Activated naive CD4-positive, alpha-beta T cell treated with anti-CD3 and anti-CD28 coated beads, Interleukin-2, amount 50 U/mL, for 16 hours (primary cell): Measurements from ENCODE around the gene ROR2.
"Not testable (repeated sequence)": the region's sequence is repeated elsewhere in the genome, so short reads cannot be mapped to it uniquely, and the experiment has no call there.

Experiments
- DNase-seq: peaks from one replicate; pipeline ENCODE4 v3.0.0-alpha.2; 2020

ROR2 gene

DNA sequence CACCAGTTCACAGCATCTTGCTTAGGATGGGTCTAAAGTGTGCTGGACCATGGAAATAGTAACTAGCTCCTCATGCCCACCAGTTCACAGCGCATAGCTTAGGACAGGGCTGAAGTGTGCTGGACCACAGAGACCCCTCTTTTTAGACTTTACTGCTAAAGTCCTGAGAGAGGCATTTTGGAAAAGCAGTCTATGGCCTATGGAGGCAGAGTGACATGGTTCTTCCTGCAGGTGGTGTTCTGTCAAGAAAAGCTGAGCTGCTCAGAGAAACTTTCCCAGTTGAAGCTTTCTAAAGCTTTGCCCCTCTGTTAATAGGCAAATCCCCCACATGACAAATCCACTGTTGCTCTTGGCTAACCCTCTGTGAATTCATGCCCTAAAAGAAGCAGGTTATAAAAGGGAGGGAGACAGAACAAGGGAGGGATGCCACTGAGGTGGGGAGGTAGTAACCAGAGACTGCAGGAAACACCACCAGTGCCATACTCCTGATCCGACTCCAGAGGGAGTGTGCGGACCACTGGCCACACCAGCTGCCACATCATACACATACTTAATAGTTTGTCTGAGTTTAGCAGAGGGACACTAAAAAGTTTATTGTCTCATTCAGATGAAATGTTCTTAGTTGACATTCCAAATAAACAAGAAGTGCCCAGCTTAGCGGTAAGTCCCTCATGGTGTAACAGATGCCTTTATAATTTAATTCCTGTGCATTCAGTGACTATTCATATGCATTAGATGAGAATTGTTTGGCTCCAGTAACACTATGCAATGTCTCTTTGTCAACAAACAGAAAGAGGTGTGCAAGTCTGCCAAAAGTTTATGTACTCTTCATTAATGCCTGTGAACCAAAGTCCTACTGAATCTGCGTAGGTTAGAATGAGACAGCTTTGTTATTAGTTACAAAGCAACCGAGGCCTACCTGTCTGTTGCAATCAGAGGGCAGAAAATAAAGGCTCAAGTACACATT, 290.2 kb downstream of the ROR2 start:
- no peak for DNase-seq

DNA sequence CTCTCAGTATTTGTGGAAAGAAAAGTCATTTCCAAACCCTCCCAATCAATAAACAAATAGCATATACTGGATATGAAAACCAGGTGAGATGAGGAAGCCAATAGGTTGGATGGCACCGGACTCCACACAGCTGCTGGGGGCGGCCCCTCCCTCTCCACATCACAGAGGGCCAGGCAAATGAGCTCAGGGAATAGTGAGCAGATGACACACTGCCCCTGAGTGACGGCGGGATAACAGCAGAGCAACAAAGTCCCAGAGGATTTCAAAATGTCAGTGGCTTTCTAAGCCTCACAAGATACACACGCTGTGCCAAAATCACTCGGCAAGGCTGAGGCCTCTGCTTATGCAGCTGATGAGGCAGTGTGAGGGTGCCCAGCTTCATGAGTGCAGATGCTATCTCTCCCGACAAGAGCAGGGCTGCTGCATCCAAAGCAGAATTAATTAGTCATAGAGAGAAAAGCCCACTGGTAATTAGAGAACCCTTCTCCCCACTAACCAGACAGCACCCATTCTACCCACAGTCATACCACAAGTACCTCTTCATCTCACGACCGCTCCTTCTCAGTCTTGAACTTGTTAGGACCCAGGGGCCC, 291.4 kb downstream of the ROR2 start:
- DNase-seq, result no peak

DNA sequence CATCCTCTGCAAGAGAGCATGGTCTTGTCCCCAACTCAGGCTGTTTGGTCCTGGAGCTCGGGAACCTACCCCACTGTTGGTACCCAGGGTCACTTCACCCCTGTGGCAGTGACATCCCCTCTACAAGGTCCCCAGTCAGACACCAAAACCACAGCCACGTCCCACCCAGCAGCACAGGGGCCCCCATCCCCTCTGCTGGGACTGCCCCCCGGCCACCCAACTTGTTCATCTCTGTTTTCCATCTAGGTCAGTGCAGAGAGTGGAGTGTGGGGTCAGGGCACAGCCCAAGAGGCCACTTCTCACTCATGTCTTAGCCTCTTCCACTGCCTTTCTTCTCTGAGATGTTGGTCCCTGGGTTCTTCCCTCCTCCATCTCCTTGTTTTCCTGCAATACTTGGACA, 292.5 kb downstream of the ROR2 start:
- DNase-seq, result no peak

DNA sequence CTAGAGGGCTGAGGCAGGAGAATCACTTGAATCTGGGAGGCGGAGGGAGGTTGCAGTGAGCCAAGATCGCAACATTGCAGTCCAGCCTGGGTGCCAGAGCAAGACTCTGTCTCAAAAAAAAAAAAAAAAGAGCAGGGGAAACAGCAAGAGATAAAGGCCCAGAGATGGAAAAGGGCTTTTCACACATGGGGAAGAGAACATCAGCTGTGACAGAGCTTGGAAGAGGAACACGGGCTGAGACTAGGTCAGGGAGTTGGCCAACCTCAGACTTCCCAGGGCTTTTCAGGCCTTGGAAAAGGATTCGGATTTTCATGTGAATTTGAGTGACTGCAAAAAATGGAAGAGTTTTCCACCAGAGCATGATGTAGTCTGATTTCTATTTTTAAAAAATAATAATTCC, 294.4 kb downstream of the ROR2 start:
- DNase-seq, result no peak

DNA sequence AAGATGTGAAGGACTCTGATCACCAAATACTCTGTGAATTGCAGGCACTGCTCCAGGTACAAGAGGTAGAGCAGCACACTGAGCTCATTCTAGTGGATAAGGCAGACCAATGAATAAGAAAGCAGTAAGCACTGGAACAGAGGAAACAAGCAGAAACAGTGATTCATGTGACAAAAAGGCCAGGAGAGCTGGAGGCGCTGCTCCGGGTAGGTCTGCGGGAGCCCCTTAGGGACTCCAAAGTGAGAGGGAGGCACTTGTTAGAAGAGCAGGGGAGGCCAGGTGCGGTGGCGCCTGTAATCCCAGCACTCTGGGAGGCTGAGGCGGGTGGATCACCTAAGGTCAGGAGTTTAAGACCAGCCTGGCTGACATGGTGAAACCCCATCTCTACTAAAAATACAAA, 294.8 kb downstream of the ROR2 start:
- no peak for DNase-seq

DNA sequence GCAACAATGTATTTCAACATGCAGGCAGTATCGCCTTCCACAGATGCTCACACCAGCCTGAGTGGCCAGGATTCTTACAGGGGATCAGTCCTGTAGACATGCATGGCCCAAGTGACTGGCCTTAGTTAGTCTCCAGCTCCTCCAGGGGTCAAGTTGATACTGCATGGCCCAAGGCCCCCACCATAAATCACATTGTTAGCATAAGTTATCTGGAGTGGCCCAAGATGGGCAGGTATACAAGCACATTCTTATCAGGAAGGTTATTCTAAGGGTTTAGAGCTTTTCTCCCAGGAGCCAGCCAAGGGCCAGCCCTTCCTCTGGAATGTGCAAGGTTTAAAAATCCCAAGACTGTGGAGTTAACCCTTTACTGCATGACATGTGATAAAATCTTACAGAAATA, 295.5 kb downstream of the ROR2 start:
- DNase-seq, result no peak

DNA sequence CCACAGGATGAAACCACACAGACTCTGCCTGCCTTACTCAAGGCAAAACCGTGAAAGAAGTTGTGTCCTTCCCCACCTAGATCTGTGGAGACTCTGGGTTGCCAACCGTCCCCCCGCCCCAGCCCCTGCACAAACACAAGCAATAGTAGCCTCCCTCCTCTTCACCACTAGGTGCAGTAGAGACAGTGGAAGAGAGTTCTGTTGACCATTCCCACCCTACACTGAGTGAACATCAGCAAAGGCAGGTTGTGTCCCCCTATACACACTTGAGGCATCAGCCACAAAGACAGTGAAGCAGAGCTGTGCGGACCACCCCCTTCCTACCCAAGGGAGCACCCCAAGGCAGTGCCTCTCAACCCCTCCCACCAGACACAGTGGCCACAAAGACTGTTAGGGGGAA, 302.7 kb downstream of the ROR2 start:
- no peak for DNase-seq

DNA sequence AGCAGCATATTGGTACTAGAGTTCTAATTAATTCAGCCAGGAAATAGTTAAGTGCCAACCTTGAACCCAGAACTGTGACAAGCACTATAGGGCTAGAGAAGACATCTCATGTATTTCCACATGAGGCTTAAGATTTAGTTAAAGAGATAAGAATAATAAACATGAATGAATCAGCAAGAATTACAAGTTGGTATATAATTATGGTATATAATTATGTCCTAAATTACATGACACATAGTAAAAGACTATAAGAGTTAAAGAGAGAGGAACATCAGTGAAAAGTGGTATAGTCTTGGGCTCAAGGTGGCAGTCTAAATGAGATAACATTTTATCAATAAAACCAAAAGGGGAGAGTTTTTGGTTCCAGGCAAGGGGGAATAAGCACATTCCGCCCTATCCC, 303.3 kb downstream of the ROR2 start:
- no peak for DNase-seq

DNA sequence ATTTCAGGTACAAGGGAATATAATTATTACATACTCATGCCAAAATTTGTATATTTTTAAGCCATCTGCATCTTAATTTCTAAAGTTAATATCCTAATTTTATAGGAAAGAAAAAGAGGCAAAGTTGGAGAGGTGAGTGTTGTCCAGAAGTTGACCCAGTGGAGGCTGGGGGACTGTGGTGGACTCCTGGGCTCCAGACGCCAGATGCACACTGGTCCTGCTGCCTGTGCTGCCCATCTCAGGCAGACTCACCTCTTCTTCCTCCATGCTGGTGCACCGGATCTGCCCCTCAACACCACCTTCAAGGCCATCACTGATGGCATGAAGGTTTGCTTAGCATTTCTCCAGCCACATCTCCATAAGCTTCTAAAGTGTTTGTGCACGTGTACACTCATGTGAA, 305.6 kb downstream of the ROR2 start:
- DNase-seq, result no peak

DNA sequence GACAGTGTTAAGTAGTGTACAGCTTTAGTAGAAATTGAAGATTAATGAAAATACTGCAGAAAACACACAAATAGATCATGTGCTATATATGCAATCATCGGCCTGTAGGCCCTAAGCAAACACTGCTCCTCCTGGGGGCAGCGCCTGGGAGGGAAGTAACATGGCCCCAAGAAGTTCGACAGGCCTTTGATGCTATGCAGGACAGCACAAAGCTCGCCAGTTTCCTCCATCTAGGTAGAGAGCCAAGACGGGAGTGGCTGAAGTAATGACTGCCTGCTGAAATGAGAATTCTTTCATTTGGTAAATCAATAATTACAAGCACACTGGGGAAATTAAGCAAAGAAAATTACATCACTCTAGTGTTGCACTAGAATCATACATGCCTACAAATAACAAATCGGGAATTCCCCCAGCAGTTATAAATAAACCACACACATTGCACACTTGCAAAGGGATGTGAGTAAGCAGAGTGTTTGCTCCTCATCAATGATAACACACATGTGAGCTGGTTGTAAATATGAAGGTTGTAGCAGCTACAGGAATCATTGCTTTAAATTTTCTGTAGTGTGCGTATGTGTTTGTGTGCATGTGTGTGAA, 306.4 kb downstream of the ROR2 start:
- DNase-seq, result no peak

DNA sequence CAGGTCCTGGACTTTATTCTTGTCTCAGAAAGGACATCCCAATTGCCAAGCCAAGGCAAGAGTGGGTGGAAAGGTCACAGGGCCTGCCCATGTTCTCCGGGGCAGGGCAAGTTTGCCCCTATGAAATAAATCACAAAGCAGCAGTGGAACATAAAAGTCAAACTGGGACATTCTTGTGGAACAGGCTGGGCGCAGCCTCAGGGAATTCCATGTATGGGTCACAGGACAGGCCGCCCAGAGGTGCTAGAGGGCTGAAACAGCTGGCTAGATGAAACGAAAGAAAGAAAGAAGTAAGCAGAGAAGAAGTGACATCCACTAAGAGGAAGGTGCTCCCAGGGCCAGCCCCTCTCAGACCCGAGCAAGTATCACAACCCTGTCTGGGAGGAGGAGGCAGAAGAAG, 307.3 kb downstream of the ROR2 start:
- DNase-seq, result no peak

DNA sequence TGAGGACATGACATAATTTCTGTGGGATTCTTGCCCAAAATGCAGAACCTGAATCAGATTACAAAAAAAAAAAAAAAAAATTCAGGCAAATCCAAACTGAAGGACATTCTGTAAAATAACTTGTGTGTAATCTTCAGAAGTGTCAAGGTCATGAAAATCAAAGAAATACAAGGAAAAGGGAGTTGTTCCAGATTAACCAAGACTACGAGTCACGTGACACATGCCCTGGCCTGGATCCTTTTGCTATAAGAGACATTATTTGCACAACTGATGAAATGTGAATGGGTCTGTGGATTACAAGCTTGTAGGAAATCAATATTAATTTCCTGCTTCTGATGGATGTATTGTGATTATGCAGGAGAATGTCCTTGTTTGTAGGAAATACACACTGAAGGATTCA, 309.6 kb downstream of the ROR2 start:
- DNase-seq, result no peak

DNA sequence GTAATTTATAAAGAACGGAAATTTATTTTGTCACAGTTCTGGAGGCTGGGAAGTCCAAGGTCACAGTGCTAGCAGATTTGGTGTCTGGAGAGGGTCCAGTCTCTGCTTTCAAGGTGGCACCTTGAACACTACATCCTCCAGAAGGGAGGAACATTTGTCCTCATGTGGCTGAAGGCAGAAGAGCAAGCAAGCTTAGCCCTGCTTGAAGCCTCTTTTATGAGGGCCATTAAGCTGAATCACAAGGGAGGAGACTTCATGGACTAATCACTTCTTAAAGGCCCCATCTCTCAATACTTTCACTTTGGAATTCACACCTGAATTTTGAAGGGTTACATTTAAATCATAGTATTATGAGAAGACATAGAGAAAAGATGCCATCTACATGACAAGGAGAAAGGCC, 311.0 kb downstream of the ROR2 start:
- DNase-seq, result no peak

DNA sequence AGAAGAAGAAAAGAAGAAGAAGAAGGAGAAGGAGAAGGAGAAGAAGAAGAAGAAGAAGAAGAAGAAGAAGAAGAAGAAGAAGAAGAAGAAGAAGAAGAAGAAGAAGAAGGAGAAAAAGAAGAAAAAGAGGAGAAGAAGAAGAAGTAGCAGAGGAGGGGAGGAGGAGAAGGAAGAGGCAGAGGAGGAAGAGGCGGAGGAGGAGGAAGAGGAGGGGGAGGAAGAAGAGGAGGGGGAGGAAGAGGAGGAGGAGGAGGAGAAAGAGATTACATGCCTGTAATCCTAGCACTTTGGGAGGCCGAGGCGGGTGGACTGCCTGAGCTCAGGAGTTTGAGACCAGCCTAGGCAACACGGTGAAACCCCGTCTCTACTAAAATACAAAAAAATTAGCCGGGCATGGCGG, 315.2 kb downstream of the ROR2 start:
- not testable (repeated sequence) for DNase-seq

DNA sequence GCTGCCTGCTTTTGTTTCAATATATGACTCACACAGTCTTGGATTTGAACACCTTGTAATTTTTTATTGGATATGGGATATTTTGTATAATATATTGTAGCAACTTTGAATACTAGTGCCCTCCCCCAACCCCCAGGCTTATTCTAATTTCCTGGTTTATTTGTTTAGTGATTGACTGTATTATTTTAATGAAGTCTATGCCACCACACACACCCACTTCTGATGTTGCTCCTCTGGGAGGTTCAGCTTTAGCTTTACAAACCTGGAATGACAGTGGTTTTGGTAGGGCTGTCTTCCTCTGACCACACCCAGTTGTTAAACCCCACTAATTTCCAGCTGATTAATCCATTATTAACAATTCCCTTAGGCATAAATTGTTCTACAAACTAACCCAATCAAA, 320.3 kb downstream of the ROR2 start:
- DNase-seq, result no peak

DNA sequence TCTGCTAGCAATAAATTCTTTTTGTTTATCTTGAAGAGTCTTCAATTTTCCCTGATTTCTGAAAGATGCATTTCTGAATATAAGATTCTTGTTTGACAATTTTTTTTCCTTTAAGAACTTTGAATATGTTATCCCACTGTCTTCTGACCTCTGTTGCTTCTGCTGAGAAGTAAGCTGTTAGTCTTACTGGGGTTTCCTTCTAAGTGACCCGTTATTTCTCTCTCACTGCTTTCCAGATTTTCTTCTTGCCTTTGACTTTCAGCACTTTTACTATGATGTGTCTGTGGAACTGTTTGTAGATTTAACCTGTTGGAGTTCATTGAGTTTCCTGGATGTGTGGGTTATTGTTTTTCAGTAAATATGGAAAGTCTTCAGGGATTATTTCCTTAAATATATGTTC, 321.1 kb downstream of the ROR2 start:
- DNase-seq, result no peak

DNA sequence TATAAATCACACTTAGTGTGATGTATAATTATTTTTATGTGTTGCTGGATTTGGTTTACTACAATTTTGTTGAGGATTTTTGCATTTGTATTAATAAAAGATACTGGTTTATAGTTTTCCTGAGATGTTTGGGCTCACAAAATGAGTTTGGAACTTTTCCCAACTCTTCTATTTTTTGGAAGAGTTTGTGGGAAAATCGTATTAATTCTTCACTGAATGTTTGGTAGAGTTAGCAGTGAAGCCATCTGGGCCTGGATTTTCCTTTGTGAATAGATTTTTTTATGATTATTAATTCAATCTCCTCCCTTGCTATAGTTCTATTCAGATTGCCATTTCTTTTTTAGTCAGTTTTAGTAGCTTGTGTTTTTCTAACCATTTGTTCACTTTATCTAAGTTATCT, 324.7 kb downstream of the ROR2 start:
- no peak for DNase-seq

DNA sequence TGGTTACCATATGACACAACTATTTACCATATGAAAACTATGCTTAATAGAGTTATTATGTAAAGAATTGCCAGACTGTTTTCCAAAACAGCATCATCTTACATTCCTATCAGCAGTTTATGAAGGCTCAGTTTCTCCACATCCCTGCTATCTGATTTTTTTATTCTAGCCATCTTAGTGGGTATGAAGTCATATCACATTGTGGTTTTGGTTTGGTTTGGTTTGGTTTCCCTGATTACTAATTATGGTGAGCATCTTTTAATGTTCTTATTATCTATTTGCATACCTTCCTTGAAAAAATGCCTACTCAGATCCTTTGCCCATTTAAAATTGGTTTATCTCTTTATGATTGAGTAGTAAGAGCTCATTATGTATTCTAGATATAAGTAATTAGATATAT, 327.0 kb downstream of the ROR2 start:
- no peak for DNase-seq

DNA sequence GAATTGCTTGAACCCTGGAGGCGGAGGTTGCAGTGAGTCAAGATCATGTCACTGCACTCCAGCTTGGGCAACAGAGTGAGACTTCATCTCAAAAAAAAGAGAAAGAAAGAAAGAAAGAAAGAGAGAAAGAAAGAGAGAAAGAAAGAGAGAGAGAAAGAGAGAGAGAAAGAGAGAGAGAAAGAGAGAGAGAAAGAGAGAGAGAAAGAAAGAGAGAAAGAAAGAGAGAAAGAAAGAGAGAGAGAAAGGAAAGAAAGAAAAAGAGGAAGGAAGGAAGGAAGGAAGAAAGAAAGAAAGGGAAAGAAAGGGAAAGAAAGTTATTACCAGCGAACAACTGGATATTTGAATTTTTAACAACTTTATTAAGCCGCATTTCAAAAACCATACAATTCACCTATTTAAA, 327.9 kb downstream of the ROR2 start:
- DNase-seq, result not testable (repeated sequence)

DNA sequence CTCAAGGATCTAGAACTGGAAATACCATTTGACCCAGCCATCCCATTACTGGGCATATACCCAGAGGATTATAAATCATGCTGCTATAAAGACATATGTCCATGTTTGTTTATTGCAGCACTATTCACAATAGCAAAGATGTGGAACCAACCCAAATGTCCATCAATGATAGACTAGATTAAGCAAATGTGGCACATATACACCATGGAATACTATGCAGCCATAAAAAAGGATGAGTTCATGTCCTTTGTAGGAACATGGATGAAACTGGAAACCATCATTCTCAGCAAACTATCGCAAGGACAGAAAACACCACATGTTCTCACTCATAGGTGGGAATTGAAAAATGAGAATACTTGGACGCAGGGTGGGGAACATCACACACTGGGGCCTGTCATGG, 336.0 kb downstream of the ROR2 start:
- not testable (repeated sequence) for DNase-seq

DNA sequence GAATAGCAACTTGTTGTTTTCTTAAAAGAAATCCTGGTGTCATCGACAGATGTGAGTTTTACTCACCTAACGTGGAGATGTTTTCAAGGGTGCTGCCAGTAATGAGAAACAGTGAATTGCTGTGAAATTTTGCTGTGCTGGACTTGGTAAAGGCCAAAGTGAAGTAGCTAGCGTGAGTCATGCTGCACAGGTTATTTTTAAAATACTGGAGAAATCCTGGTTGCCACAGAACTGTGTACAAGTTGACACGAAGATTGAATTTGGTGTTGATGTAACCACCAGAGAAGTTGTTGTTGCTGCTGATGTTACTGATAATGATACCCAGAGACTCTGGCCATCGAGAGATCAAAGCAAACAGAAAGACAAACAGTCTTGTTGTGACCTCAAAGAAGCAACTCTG, 338.4 kb downstream of the ROR2 start:
- DNase-seq, result no peak

DNA sequence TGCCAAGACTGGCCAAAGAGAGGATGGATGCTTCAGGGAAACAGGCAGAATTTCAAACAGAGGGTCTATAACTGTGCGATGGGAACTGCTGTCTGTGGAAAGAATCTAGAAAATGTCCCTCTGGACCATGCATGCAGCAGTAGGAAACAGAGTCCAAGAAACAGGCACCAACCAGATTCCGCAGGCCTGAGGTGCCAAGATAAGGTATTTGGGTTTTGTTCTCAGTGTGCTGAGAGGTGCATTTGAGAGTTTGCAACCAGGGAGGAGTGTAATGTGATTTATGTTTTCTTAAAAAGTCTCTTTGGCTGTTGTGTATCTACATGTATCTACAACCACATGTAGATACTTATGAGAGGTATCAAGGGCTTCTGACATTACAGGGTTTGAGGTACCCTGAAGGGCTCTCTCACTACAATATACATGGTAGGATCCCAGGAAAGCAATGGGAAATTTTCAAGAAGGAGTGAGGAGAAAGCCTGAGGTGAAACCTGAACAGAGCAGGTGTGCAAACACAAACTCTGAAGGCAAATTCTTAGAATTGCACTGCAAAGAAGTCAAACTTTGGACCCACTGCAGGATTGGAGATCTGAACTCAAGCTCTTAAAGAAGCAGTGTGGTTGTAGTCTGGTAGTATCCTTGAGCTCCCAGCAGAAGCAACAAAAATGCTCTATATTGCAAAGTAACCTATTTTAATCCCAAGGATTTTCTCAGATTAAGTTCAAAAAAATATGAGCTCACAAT, 343.6 kb downstream of the ROR2 start:
- no peak for DNase-seq

DNA sequence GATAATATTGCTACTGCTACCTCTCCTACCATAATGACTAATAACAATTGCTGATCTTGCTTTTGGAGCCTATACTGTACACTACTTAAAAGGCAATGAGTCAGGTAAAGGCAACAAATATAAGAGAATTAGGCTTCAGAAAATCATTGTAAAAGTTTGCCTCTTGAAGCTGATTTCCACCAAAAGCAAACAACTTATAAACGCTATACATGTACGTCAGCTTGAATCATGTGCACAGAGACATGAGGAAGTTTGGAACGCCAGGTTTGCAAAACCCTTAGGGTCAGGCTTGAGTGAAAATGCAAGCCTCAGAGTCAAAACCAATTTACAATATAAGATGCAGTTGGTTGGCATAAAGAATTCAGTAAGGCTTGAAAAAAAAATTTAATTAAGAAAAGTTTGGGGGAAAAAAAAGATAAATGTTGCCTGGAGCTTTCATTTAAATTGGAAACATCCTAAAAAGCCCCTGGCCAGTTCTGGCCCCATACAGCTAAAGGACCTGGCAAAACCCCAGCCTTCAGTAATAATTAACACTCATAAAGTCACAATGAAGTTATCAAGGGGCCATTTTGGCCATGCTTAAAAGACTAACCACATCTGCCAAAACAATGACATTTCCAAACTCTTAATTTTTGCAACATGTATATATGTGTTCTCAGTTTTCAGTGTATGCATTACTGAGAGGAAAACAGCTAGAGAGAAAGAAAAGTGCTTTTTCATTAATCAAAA, 345.4 kb downstream of the ROR2 start:
- DNase-seq, result no peak
